NK-92 (cell line): ENCODE data around the gene HBG2.
"Not testable (repeated sequence)": the region's sequence is repeated elsewhere in the genome, so short reads cannot be mapped to it uniquely, and the experiment has no call there.

Experiments used
- DNase-seq: peaks from one replicate; lab custom pipeline; 2025; ENCODE audit not compliant: unreplicated experiment; lab: John Stamatoyannopoulos, UW

Gene HBG2

DNA sequence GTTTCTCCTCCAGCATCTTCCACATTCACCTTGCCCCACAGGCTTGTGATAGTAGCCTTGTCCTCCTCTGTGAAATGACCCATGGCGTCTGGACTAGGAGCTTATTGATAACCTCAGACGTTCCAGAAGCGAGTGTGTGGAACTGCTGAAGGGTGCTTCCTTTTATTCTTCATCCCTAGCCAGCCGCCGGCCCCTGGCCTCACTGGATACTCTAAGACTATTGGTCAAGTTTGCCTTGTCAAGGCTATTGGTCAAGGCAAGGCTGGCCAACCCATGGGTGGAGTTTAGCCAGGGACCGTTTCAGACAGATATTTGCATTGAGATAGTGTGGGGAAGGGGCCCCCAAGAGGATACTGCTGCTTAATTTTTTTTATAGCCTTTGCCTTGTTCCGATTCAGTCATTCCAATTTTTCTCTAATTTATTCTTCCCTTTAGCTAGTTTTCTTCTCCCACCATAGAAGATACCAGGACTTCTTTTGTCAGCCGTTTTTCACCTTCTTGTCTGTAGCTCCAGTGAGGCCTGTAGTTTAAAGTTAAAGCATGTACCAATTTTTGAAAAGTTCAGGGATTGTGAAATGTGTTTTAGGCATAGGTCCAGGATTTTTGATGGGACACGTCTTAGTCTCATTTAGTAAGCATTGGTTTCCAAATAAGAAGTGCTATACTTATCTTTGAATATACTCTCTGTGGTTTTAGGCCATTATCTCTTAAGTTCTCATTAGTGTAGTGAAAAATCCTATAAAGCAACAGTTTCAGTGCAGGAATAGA, at the start of gene HBG2:
Gene HBG2, minus strand, starts transcription at position 136 of the 768 bp plus-strand sequence. Its CDS starts 53 bp downstream, at position 83.
- not testable (repeated sequence) for DNase-seq

DNA sequence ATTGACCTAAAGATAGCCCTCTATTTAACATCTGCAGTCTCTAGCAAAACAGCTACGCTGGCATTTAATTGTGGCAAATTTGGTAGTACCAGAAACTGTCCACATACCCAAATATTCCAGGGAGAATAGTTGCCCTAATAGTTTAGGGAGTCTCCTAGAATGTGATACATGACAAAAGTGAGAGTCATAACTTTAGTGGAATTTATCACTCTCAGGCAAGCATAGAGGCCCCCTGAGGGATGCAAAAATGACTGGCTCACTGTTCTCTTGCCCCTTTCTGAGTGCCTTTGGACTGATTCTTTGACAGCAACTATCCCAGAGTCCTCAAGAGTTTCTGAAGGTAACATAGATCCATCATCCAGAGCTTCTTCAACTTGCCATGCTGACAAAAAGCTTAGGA, 49.5 kb upstream of the HBG2 start:
- DNase-seq, result no peak

DNA sequence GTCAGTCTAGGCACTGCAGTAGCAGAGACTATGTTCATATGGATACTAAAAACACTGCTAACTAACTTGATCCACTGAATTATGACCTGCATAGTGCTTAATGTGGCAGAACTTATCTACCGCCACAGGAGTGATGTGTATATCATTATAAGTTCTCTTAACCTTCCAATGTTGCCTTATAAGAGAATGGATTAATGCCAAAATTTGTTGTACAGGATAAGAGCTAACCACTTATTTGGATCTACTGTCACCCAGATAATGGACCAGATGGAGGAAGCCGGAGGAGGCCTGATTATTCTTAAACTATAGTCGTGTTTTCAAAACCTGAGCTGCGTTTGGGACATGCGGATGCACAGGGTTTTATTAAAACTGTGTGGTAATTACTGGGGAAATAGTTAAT, 49.0 kb upstream of the HBG2 start:
- no peak for DNase-seq

DNA sequence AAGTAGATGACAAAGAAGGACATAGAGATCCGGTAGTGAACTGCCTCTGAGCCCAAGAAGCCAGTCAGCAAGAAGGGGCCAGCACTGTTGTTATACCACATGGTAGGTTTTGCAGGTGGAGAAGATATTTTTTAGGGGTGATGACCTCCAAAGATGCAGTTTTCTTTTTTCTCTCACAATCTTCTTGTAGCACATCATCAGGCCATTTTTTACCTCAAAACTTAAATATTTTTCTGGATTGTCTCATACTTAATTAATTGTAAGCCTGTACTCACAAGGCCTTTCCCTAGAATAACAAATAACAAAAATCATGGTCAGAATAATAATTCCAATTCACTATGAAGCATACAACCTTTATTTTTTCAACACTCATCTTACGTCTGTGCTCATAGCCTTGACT, 47.3 kb upstream of the HBG2 start, which contains the start of gene OR51B4:
Gene OR51B4, minus strand, starts transcription at position 101 of the 400 bp plus-strand sequence. Its CDS starts 0 bp downstream, at position 101.
- DNase-seq, result no peak

DNA sequence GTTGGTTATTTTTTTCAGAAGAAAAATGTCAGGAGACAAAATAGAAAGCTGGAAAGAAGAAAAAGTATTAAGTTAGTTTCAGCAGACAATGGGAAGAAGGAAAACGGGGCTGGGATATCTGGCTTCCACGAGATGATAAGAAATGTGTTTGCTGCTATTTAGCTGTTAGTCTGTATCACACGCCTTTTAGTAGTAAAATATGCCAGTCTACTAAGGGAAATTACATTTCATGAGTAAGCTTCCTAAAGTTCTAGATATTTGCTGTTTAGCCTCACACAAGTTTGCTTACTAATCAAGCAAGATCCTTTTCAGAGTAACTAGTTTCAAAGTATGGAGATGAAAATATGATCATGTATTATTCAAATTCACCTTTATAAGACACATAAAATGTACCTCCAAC, 45.7 kb upstream of the HBG2 start:
- DNase-seq, result no peak

DNA sequence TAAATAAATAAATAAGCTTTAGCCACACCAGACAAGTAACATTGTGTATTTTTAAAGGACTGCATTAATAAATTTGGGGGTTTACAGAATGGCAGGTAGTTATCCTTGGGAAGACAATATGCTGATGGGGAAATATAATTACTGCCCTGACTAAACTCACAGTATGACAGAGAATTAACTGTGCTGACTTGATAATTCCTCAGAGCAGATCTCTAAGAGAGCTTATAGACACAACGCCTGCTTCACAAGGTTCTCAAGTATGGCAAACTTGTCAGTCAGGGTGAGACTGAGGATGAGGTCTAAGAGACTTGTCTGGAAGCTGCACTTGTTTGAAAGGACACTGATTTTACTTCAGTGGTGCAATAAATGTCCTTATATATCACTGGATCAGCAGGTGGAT, 43.9 kb upstream of the HBG2 start:
- DNase-seq, result no peak

DNA sequence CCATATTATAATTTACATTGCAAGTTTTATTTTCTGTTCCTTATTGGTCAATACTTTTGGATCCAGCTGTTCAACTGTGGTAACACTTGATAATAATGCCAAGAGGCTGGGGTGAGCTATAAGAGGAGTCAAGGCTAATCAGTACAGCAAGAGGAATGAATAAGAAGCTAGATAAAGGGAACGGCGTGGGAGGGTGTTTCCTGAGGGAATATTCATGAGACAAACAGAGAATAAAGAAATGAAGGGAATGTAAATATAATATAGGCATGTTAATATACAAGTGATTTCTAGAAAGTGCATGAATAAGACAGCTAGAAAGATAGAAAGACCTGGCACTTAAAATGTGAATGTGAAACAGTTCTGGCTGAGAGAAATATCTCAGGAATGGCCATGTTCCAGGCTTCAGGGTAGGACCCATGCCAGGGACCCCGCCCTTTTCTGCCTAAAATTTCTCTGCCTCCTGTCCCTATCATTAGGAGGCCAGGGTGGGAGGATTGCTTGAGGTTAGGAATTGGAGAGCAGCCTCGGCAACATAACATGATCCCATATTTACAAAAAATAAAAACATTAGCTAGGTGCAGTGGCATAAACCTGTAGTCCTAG, 43.2 kb upstream of the HBG2 start:
- DNase-seq, result no peak

DNA sequence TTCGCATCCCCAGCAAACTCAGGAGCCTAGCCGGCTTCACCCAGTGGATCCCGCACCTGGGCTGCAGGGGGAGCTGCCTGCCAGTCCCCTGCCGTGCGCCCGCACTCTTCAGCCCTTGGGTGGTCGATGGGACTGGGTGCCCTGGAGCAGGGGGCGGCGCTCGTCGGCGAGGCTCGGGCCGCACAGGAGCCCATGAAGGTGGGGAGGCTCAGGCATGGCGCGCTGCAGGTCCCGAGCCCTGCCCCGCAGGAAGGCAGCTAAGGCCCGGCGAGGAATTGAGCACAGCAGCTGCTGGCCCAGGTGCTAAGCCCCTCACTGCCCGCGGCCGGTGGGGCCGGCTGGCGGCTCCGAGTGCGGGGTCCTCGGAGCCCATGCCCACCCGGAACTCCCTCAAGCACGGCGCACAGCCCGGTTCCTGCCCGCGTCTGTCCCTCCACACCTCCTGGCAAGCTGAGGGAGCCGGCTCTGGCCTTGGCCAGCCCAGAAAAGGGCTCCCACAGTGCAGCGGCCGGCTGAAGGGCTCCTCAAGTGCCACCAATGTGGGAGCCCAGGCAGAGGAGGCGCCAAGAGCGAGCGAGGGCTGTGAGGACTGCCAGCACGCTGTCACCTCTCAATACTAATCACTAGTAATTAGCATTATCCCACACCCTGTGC, 39.9 kb upstream of the HBG2 start:
- not testable (repeated sequence) for DNase-seq

DNA sequence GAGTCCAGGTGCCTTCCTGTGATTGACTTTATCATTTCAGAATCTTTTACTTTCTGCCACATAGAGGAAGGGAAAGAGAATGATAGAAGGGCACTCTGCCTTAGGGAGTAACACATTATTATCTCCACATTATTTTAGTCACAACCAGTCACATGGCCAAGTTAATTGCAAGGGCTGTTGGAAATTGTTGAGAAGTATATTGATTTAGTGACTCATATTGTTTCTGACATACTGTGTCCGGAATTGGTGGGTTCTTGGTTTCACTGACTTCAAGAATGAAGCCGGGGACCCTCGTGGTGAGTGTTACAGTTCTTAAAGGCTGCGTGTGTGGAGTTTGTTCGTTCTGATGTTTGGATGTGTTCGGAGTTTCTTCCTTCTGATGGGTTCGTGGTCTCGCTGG, 38.4 kb upstream of the HBG2 start:
- DNase-seq, result no peak

DNA sequence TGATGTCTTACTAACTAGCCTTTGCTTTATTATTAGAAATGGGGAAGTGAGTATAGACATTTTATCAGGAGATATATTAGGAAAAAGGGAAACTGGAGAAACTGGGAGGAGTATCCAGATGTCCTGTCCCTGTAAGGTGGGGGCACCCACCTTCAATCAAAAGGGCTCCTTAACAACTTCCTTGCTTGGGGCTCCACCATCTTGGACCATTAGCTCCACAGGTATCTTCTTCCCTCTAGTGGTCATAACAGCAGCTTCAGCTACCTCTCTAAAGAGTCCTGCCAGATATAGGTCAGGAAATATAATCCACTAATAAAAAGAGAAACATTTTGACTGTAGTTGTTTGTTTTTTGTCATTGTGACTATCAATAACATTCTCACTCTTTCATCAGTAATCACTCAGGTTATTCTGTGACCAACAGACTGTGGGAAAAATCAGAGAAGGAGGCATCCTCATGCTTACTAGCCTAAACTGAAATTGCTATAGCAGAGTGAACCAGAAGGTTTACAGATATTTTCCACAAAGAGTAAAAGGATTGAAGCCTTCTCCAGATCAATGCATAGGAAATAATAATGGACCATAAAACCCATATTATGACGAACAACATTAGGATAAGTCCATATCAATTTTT, 36.7 kb upstream of the HBG2 start:
- DNase-seq, result no peak

DNA sequence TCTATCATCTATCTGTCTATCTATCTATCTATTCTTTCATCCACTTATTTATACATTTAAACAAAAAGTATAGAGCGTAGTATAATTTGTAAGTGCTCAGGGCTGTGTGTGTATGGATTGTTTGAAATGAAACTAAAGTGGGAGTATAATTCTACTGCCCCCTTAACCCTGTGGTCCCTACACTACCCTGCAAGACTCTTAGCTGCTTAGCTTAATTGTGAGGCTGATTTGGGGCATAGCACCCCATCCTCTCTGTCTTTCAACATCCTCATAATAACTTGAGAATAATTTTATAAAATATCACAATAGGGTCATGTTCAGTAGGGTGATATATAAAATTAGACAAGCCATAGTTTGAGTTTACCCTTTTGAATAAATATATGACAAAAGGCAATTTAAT, 35.5 kb upstream of the HBG2 start:
- DNase-seq, result no peak

DNA sequence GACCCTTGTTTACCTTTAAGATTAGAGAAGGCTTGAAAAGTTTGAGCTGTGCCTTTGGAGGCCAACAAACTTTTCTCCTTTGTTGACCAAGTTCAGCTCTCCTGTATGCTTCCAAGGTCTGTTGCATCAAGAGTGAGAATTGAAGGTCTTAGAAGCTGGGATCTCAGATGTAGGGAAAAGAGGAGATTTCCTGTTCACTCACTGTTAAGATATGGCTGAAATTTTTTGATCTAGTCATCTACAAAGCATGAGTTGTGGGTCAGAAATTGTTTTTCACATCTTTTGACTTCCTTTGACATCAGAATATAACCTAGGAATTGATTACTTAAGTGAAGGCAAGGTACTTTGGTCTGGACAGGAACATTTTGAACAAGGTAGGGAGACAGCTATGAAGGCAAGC, 35.1 kb upstream of the HBG2 start:
- DNase-seq, result no peak

DNA sequence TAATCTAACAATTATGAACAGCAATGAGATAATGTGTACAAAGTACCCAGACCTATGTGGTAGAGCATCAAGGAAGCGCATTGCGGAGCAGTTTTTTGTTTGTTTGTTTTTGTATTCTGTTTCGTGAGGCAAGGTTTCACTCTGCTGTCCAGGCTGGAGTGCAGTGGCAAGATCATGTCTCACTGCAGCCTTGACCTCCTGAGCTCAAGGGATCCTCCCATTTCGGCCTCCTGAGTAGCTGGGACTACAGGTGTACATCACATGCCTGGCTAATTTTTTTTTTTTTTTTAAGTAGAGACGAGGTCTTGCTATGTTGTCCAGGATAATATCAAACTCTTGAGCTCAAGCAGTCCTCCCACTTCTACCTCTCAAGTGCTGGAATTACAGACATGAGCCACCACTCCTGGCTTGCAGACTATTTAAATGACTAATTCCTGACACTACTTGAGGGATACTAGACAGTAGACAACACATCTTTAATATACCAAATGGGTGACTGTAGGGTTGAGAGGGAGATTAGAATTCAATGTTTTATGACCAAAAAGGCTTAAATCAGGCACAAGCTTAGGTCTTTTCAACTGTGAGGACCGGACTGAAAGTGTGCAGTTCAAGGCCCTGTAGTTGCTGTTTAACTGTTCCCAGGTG, 34.4 kb upstream of the HBG2 start:
- no peak for DNase-seq

DNA sequence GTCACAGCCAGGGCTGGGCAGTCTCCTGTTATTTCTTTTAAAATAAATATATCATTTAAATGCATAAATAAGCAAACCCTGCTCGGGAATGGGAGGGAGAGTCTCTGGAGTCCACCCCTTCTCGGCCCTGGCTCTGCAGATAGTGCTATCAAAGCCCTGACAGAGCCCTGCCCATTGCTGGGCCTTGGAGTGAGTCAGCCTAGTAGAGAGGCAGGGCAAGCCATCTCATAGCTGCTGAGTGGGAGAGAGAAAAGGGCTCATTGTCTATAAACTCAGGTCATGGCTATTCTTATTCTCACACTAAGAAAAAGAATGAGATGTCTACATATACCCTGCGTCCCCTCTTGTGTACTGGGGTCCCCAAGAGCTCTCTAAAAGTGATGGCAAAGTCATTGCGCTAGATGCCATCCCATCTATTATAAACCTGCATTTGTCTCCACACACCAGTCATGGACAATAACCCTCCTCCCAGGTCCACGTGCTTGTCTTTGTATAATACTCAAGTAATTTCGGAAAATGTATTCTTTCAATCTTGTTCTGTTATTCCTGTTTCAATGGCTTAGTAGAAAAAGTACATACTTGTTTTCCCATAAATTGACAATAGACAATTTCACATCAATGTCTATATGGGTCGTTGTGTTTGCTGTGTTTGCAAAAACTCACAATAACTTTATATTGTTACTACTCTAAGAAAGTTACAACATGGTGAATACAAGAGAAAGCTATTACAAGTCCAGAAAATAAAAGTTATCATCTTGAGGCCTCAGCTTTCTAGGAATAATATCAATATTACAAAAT, 33.7 kb upstream of the HBG2 start:
- no peak for DNase-seq

DNA sequence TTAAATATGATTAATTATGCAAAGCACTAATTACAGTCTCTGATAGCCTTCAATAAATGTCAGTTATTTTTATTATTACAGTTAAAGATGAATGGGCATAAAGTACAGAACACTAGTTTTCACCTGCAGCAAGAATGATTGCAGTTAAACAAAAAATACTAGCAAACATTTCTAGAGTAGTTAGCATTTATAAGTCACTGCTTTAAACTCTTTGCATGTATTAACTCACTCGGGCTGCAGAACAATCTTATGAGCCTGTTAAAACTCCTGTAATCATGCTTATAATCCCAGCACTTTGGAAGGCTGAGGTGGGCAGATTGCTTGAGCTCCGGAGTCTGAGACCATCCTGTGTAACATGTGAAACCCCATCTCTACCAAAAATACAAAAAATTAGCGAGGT, 32.3 kb upstream of the HBG2 start:
- no peak for DNase-seq

DNA sequence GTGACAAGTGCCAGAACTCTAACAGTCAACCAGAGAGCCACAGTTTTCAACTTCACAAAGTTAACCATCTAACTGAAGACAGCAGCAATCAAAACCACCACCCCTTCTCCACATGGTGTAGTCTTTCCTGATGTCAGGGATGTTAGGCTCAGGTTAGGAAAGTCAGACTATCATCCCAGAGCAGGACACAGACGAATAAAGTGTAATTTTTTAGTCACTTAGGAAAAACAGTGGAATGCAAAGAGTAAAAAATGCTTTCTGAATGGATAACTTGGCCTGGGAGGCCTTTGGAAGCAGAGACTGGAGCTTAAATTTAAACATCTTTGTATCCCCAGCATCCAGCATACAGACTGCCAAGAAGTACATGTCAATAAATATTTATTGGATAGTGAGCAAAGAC, 31.8 kb upstream of the HBG2 start:
- no peak for DNase-seq

DNA sequence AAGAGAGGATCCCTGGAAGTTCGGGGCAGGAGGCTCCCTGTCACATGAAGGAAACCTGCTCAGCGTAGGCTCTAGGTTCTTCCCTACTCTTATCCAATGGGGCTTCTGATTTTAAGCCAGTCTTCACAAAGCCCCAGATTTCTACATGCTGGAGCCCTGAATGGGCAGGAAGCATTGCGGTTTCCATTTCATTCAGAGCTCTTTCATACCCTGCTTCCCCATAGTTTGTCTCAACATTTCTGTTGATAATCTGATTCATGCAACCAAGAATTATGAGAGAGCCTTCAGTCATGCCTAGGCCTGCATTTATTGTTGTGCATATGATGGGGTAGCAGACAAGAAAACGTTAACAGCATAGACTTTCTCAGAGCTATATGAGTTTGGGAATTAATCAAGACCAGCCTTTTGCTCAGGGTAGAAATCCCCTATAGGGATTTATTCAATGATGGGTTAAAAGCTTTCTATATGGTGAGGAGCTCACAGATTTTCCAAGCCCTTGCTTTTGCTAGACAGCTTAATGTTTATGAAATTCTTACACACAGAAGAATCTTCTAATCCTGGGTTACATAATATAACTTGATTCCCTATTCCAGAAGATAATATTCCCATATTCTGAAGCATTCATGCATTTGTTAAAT, 31.2 kb upstream of the HBG2 start:
- no peak for DNase-seq

DNA sequence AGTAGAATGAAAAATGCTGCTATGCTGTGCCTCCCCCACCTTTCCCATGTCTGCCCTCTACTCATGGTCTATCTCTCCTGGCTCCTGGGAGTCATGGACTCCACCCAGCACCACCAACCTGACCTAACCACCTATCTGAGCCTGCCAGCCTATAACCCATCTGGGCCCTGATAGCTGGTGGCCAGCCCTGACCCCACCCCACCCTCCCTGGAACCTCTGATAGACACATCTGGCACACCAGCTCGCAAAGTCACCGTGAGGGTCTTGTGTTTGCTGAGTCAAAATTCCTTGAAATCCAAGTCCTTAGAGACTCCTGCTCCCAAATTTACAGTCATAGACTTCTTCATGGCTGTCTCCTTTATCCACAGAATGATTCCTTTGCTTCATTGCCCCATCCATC, 30.1 kb upstream of the HBG2 start:
- DNase-seq, result no peak

DNA sequence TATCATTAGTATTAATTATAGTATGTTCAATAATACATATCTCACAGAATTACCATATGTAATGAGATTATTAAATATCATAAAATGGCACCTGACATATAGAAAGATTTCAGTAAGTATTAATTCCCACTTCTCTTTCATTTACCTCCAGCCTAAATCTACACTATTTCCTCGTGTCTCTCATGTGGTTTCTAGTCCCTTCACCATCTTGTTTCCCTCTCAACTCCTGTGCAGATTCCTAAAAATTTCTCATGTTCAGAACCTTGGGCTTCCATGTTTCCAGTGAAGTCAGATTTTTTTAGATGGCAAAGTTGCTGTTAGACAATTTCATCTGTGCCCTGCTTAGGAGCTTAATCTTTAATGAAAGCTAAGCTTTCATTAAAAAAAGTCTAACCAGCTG, 29.3 kb upstream of the HBG2 start:
- DNase-seq, result no peak

DNA sequence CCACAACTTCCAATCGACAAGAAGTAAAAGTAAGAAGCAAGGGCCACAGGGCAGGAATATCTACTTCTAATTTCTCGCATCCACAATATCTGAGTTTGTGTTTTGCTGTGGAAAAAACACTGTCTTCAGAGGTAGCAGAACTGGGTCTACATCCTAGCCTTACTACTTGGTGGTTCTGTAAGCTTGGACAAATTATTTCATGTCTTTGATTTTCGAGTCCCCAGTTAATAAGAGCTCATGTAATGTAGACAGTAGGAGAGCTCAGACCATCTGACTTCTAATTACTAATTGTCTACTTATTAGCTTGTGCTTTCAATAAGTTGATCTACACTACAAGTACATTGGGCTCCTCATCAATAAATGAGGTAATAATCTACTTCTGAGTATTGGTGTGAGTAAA, 28.5 kb upstream of the HBG2 start:
- no peak for DNase-seq
